Neural cell (in vitro differentiated cells): ENCODE results near the gene IGFL4. TPM values are rescaled to one million over a fixed set of nuclear protein-coding genes. Genes with fewer than 3 reads are reported as not detected.

Experiments used
- H2AFZ ChIP-seq: fragments of 200-600, 300-800 bp; sonication (generic), shearing (Covaris generic); 2 replicates; pipeline ENCODE4 v1.6.0; 2014; ENCODE audit warnings: low read depth, mild to moderate bottlenecking, antibody characterized with exemption, low read length, moderate library complexity
- H3F3A ChIP-seq: fragments of 200-600 bp; shearing (Covaris generic); 2 replicates; pipeline ENCODE4 v1.6.1; 2016; ENCODE audit warnings: mild to moderate bottlenecking, moderate library complexity, mixed read lengths, antibody characterized with exemption, low read length; ENCODE audit not compliant: insufficient read depth, poor library complexity, severe bottlenecking
- H3K27ac ChIP-seq: fragments of 200-600, 300-800 bp; sonication (generic), shearing (Covaris generic); 2 replicates; pipeline ENCODE4 v1.5.1; 2014; ENCODE audit warnings: mild to moderate bottlenecking, low read length, moderate library complexity
- H3K27me3 ChIP-seq: fragments of 300-800, 200-600 bp; sonication (generic), shearing (Covaris generic); 2 replicates; pipeline ENCODE4 v1.6.0; 2014; ENCODE audit warnings: mild to moderate bottlenecking, low read depth, low read length, moderate library complexity; ENCODE audit not compliant: insufficient read depth
- H3K36me3 ChIP-seq: fragments of 300-800, 200-600 bp; sonication (generic), shearing (Covaris generic); 2 replicates; pipeline ENCODE4 v1.5.1; 2014; ENCODE audit warnings: mild to moderate bottlenecking, antibody characterized with exemption, low read length, moderate library complexity; ENCODE audit not compliant: insufficient read depth
- H3K4me2 ChIP-seq: fragments of 300-800, 200-600 bp; sonication (generic), shearing (Covaris generic); 2 replicates; pipeline ENCODE4 v1.6.0; 2014; ENCODE audit warnings: mild to moderate bottlenecking, low read length
- H3K4me3 ChIP-seq: fragments of 300-800, 200-600 bp; sonication (generic), shearing (Covaris generic); 2 replicates; pipeline ENCODE4 v1.5.1; 2014; ENCODE audit warnings: mild to moderate bottlenecking, low read length, moderate library complexity
- H3K79me2 ChIP-seq: fragments of 200-600 bp; shearing (Covaris generic); replicated peaks from 2 replicates; pipeline ENCODE4 v1.6.0; 2014; ENCODE audit warnings: mild to moderate bottlenecking, low read length, moderate library complexity; ENCODE audit not compliant: insufficient read depth
- H3K9ac ChIP-seq: fragments of 300-800, 200-600 bp; sonication (generic), shearing (Covaris generic); 2 replicates; pipeline ENCODE4 v1.6.1; 2016; ENCODE audit warnings: mild to moderate bottlenecking, low read length, mixed read lengths
- H3K9me2 ChIP-seq: fragments of 200-600 bp; shearing (Covaris generic); 2 replicates; pipeline ENCODE4 v1.6.1; 2016; ENCODE audit warnings: mild to moderate bottlenecking, low read length, mixed read lengths; ENCODE audit not compliant: insufficient read depth
- H3K9me3 ChIP-seq: fragments of 200-600, 300-800 bp; sonication (generic), shearing (Covaris generic); 2 replicates; pipeline ENCODE4 v1.6.1; 2016; ENCODE audit warnings: mild to moderate bottlenecking, mixed run types, low read length, moderate library complexity, mixed read lengths
- H4K20me1 ChIP-seq: fragments of 200-600 bp; shearing (Covaris generic); 2 replicates; pipeline ENCODE4 v1.6.1; 2016; ENCODE audit warnings: mild to moderate bottlenecking, mixed run types; ENCODE audit not compliant: insufficient read depth
- CTCF ChIP-seq: fragments of 450-650 bp; IDR thresholded peaks from 2 replicates; pipeline ENCODE4 v1.5.1; 2014; ENCODE audit warnings: antibody characterized with exemption, mild to moderate bottlenecking, moderate library complexity; ENCODE audit not compliant: poor library complexity, severe bottlenecking
- EP300 ChIP-seq: fragments of 450-650 bp; conservative IDR thresholded peaks from 2 replicates; pipeline ENCODE4 v1.6.1; 2014; ENCODE audit warnings: antibody characterized with exemption, mild to moderate bottlenecking, moderate library complexity; ENCODE audit not compliant: poor library complexity, severe bottlenecking
- EZH2 ChIP-seq: fragments of 200-600, 300-800 bp; shearing (Covaris generic), sonication (generic); IDR thresholded peaks from 2 replicates; pipeline ENCODE4 v1.6.1; 2014; ENCODE audit warnings: antibody characterized with exemption, low read length, borderline replicate concordance, mild to moderate bottlenecking; ENCODE audit not compliant: insufficient read depth, poor library complexity, severe bottlenecking
- MXI1 ChIP-seq: fragments of 450-650 bp; conservative IDR thresholded peaks from 2 replicates; pipeline ENCODE4 v1.6.1; 2014; ENCODE audit warnings: antibody characterized with exemption, mild to moderate bottlenecking; ENCODE audit not compliant: poor library complexity, severe bottlenecking
- POLR2AphosphoS5 ChIP-seq: IDR thresholded peaks from 2 replicates; pipeline ENCODE4 v1.6.1; 2012
- RAD21 ChIP-seq: fragments of 450-650 bp; conservative IDR thresholded peaks from 2 replicates; pipeline ENCODE4 v1.6.1; 2014; ENCODE audit warnings: antibody characterized with exemption, mild to moderate bottlenecking, moderate library complexity
- SMC3 ChIP-seq: fragments of 450-650 bp; conservative IDR thresholded peaks from 2 replicates; pipeline ENCODE4 v1.6.1; 2014; ENCODE audit warnings: antibody characterized with exemption, mild to moderate bottlenecking, moderate library complexity; ENCODE audit not compliant: poor library complexity
- TAF1 ChIP-seq: IDR thresholded peaks from 2 replicates; pipeline ENCODE4 v1.6.1; 2012; ENCODE audit warnings: low read depth
- polyA plus RNA-seq: library from polyadenylated mRNA; depleted of rRNA; stranded (reverse); fragments of >200 nt; gene quantifications from 2 replicates; pipeline ENCODE4 v1.2.3, GENCODE V29; 2014
- TF ChIP-seq, protein P1 (sequence below): IDR thresholded peaks from 2 replicates; pipeline ENCODE4 v1.6.1; 2012; ENCODE audit warnings: borderline replicate concordance

IGFL4 gene
- polyA plus RNA-seq, 1 donor from 2014 or later, result 5.2 TPM

- no peak overlapping the region for H3K9ac ChIP-seq
- no peaks in the 10 kb centered on the region for H3K9me2 ChIP-seq
- H3K9me3 ChIP-seq, result no peaks in the 10 kb centered on the region
- H3K27ac ChIP-seq, result no peak overlapping the region
- no peaks in the 10 kb centered on the region for H3K27me3 ChIP-seq
- H3F3A ChIP-seq, result no peaks in the 10 kb centered on the region
- no peaks in the 10 kb centered on the region for H4K20me1 ChIP-seq
- no peak overlapping the region for H2AFZ ChIP-seq
- TF ChIP-seq EZH2, result no peak
- no peak for TF ChIP-seq TAF1
- no peak for TF ChIP-seq CTCF
- TF ChIP-seq POLR2AphosphoS5, result no peak
- TF ChIP-seq SMC3, result no peak
- no peak for TF ChIP-seq EP300
- no peak for TF ChIP-seq MXI1
- TF ChIP-seq RAD21, result no peak
- TF ChIP-seq, protein P1, sequence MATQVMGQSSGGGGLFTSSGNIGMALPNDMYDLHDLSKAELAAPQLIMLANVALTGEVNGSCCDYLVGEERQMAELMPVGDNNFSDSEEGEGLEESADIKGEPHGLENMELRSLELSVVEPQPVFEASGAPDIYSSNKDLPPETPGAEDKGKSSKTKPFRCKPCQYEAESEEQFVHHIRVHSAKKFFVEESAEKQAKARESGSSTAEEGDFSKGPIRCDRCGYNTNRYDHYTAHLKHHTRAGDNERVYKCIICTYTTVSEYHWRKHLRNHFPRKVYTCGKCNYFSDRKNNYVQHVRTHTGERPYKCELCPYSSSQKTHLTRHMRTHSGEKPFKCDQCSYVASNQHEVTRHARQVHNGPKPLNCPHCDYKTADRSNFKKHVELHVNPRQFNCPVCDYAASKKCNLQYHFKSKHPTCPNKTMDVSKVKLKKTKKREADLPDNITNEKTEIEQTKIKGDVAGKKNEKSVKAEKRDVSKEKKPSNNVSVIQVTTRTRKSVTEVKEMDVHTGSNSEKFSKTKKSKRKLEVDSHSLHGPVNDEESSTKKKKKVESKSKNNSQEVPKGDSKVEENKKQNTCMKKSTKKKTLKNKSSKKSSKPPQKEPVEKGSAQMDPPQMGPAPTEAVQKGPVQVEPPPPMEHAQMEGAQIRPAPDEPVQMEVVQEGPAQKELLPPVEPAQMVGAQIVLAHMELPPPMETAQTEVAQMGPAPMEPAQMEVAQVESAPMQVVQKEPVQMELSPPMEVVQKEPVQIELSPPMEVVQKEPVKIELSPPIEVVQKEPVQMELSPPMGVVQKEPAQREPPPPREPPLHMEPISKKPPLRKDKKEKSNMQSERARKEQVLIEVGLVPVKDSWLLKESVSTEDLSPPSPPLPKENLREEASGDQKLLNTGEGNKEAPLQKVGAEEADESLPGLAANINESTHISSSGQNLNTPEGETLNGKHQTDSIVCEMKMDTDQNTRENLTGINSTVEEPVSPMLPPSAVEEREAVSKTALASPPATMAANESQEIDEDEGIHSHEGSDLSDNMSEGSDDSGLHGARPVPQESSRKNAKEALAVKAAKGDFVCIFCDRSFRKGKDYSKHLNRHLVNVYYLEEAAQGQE, result no peak
- H3K79me2 ChIP-seq, result no peaks in the 10 kb centered on the region
- H3K4me3 ChIP-seq, result no peak overlapping the region
- no peaks in the 10 kb centered on the region for H3K36me3 ChIP-seq
- H3K4me2 ChIP-seq, result no peak overlapping the region
These were observed 9.8 kb downstream of the IGFL4 start for GRCh38 chr19:46030812-46031550.

DNA sequence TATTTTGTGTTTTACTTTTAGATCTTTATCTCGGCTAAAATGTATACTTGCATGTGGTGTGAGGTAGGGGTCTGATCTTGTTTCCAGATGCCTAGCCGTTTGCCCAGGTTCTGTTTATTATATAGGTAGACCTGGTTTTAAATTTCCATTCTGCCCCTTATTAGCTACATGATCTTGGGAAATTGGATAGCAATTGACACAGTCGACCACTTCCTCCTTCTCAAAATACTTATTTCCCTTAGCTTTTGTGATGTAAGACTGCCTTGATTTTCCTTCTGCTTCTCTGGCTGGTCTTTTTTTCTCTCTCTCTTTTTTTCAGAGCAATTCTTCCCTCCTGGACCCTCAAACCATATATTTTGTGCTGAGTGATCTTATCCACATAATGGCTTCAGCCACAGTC is 15.0 kb downstream of the IGFL4 start:
- no peaks in the 10 kb centered on the region for H3K79me2 ChIP-seq
- no peak overlapping the region for H2AFZ ChIP-seq
- no peak overlapping the region for H3K4me2 ChIP-seq
- no peaks in the 10 kb centered on the region for H3K27me3 ChIP-seq
- H3K4me3 ChIP-seq, result no peak overlapping the region
- no peaks in the 10 kb centered on the region for H4K20me1 ChIP-seq
- H3K36me3 ChIP-seq, result no peaks in the 10 kb centered on the region
- TF ChIP-seq, protein P1, result no peak
- TF ChIP-seq POLR2AphosphoS5, result no peak
- TF ChIP-seq CTCF, result no peak
- no peak for TF ChIP-seq EZH2
- no peak for TF ChIP-seq RAD21
- no peak for TF ChIP-seq TAF1
- TF ChIP-seq SMC3, result no peak
- no peak for TF ChIP-seq MXI1
- TF ChIP-seq EP300, result no peak
- no peaks in the 10 kb centered on the region for H3K9me3 ChIP-seq
- no peaks in the 10 kb centered on the region for H3F3A ChIP-seq
- no peak overlapping the region for H3K27ac ChIP-seq
- H3K9me2 ChIP-seq, result no peaks in the 10 kb centered on the region
- H3K9ac ChIP-seq, result no peak overlapping the region
